OCI-LY1 (cell line): ENCODE results near the gene CFAP221.

Experiments used
- CTCF ChIP-seq: fragments of 200-600 bp; sonication (generic), shearing (Covaris generic); IDR thresholded peaks from 2 replicates; pipeline ENCODE4 v1.5.1; 2017; ENCODE audit warnings: mild to moderate bottlenecking, antibody characterized with exemption, low read length, moderate library complexity, mixed read lengths
- EZH2 ChIP-seq: fragments of 200-600 bp; sonication (generic), shearing (Covaris generic); IDR thresholded peaks from 2 replicates; pipeline ENCODE4 v1.8.0; 2017; ENCODE audit warnings: borderline replicate concordance, mixed run types, mild to moderate bottlenecking, antibody characterized with exemption, low read length, moderate library complexity, mixed read lengths

DNA sequence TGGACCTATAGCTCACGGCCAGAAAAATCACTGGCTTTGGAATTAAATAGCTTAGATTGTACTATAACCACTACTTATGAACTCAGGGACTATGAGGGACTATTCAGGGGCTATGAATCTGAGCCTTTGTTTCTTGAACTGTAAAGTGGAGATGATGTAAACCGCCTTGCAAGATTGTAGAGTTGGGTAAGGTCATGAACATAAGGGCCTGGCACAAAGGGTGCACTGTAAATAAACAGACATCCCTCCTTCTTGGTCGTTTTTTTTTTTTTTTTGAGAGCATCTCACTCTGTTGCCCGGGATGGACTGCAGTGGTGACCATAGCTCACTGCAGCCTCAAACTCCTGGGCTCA, 137.6 kb downstream of the CFAP221 start:
- no peak for TF ChIP-seq CTCF
- no peak for TF ChIP-seq EZH2
